IPS-18a (cell line): ENCODE data around the gene CAVIN1.
"Not testable (repeated sequence)": the region's sequence is repeated elsewhere in the genome, so short reads cannot be mapped to it uniquely, and the experiment has no call there.

ENCODE experiments used
- H3K27ac ChIP-seq: one replicate; pipeline ENCODE4 v1.5.1; 2013; ENCODE audit warnings: low read length
- H3K27me3 ChIP-seq: one replicate; pipeline ENCODE4 v1.6.1; 2013; ENCODE audit warnings: mild to moderate bottlenecking, low read length; ENCODE audit not compliant: control insufficient read depth, insufficient read depth
- H3K36me3 ChIP-seq: one replicate; pipeline ENCODE4 v1.6.1; 2013; ENCODE audit warnings: low read depth, low read length; ENCODE audit not compliant: control insufficient read depth
- H3K4me1 ChIP-seq: one replicate; pipeline ENCODE4 v1.6.1; 2013; ENCODE audit warnings: low read depth, low read length; ENCODE audit not compliant: control insufficient read depth
- H3K4me3 ChIP-seq: one replicate; pipeline ENCODE4 v1.5.1; 2013; ENCODE audit warnings: low read length
- H3K9ac ChIP-seq: one replicate; pipeline ENCODE4 v1.6.1; 2013; ENCODE audit warnings: mild to moderate bottlenecking, low read length, moderate library complexity
- H3K9me3 ChIP-seq: one replicate; pipeline ENCODE4 v1.6.1; 2013; ENCODE audit warnings: low read depth, low read length; ENCODE audit not compliant: control insufficient read depth

CAVIN1 gene

GRCh38 chr17:42453439-42453838 is 30.4 kb upstream of the CAVIN1 start:
- Histone ChIP-seq H3K4me1 (peaks cover 3% of the 10 kb centered on the region), H3K27ac (no peak overlapping the region), H3K27me3 (no peaks in the 10 kb centered on the region), H3K9me3 (no peaks in the 10 kb centered on the region), H3K36me3 (no peaks in the 10 kb centered on the region), H3K9ac (no peak overlapping the region), H3K4me3 (no peak overlapping the region)

- not testable (repeated sequence) for H3K9me3 ChIP-seq, H3K9ac ChIP-seq, H3K4me1 ChIP-seq, H3K4me3 ChIP-seq, H3K27me3 ChIP-seq, H3K27ac ChIP-seq, H3K36me3 ChIP-seq
Measured at GRCh38 chr17:42451270-42451669, 28.2 kb upstream of the CAVIN1 start.

- not testable (repeated sequence) for H3K27ac ChIP-seq, H3K4me3 ChIP-seq
Measured at GRCh38 chr17:42449838-42450237, 26.8 kb upstream of the CAVIN1 start.

GRCh38 chr17:42449176-42449575 is 26.1 kb upstream of the CAVIN1 start:
- H3K9ac ChIP-seq, H3K9me3 ChIP-seq, H3K36me3 ChIP-seq, H3K27ac ChIP-seq, H3K4me1 ChIP-seq, H3K27me3 ChIP-seq, H3K4me3 ChIP-seq: not testable (repeated sequence)

More at GRCh38 chr17:42449838-42450237, 26.8 kb upstream of the CAVIN1 start:
- not testable (repeated sequence) for H3K9ac ChIP-seq, H3K27me3 ChIP-seq, H3K4me1 ChIP-seq, H3K9me3 ChIP-seq, H3K36me3 ChIP-seq

GRCh38 chr17:42442196-42442565 is 19.1 kb upstream of the CAVIN1 start:
- Histone ChIP-seq H3K27me3 (no peaks in the 10 kb centered on the region), H3K27ac (no peak overlapping the region), H3K4me1 (no peaks in the 10 kb centered on the region), H3K4me3 (no peak overlapping the region), H3K36me3 (no peaks in the 10 kb centered on the region), H3K9ac (no peak overlapping the region), H3K9me3 (no peaks in the 10 kb centered on the region)

GRCh38 chr17:42441371-42442195 is 18.5 kb upstream of the CAVIN1 start:
- Histone ChIP-seq H3K36me3 (no peaks in the 10 kb centered on the region), H3K4me3 (no peak overlapping the region), H3K9me3 (no peaks in the 10 kb centered on the region), H3K27ac (no peak overlapping the region), H3K27me3 (no peaks in the 10 kb centered on the region), H3K9ac (no peak overlapping the region), H3K4me1 (no peaks in the 10 kb centered on the region)

GRCh38 chr17:42438600-42439567 is 15.8 kb upstream of the CAVIN1 start:
- Histone ChIP-seq H3K36me3 (no peaks in the 10 kb centered on the region), H3K9me3 (no peaks in the 10 kb centered on the region), H3K9ac (no peak overlapping the region), H3K4me3 (no peak overlapping the region), H3K27ac (no peak overlapping the region), H3K27me3 (no peaks in the 10 kb centered on the region), H3K4me1 (no peaks in the 10 kb centered on the region)

- H3K27ac ChIP-seq, result no peak overlapping the region
- H3K4me1 ChIP-seq, result no peaks in the 10 kb centered on the region
- H3K9me3 ChIP-seq, result no peaks in the 10 kb centered on the region
- no peaks in the 10 kb centered on the region for H3K36me3 ChIP-seq
- no peak overlapping the region for H3K9ac ChIP-seq
- H3K4me3 ChIP-seq, result no peak overlapping the region
- no peaks in the 10 kb centered on the region for H3K27me3 ChIP-seq
Measured at GRCh38 chr17:42436391-42436790, 13.3 kb upstream of the CAVIN1 start.

- Histone ChIP-seq H3K4me1 (peaks cover 3% of the 10 kb centered on the region), H3K36me3 (no peaks in the 10 kb centered on the region), H3K9me3 (no peaks in the 10 kb centered on the region), H3K9ac (no peak overlapping the region), H3K4me3 (no peak overlapping the region), H3K27me3 (no peaks in the 10 kb centered on the region), H3K27ac (no peak overlapping the region)
Measured at GRCh38 chr17:42431758-42432161, 8.7 kb upstream of the CAVIN1 start.

GRCh38 chr17:42429726-42430447 is 6.8 kb upstream of the CAVIN1 start:
- H3K27me3 ChIP-seq, result no peaks in the 10 kb centered on the region
- H3K9me3 ChIP-seq, result no peaks in the 10 kb centered on the region
- no peaks in the 10 kb centered on the region for H3K36me3 ChIP-seq
- H3K9ac ChIP-seq, result no peak overlapping the region
- H3K4me1 ChIP-seq, result peaks cover 3% of the 10 kb centered on the region
- no peak overlapping the region for H3K27ac ChIP-seq
- no peak overlapping the region for H3K4me3 ChIP-seq

GRCh38 chr17:42428141-42428944 is 5.3 kb upstream of the CAVIN1 start:
- H3K4me3 ChIP-seq, result no peak overlapping the region
- no peaks in the 10 kb centered on the region for H3K9me3 ChIP-seq
- H3K36me3 ChIP-seq, result no peaks in the 10 kb centered on the region
- H3K4me1 ChIP-seq, result peaks cover 3% of the 10 kb centered on the region
- H3K27ac ChIP-seq, result no peak overlapping the region
- H3K9ac ChIP-seq, result no peak overlapping the region
- H3K27me3 ChIP-seq, result peaks cover 14% of the 10 kb centered on the region
